SK-N-SH (cell line): ENCODE measurements around the gene PPP3R1. TPM values are rescaled to one million over a fixed set of nuclear protein-coding genes. Genes with fewer than 3 reads are reported as not detected.

ENCODE experiments used
- CTCF ChIA-PET: fragments of 300-600, 350-600 bp; formaldehyde crosslinking; extraction: SDS; loops from one replicate; lab custom pipeline; 2021; lab: Yijun Ruan, JAX
- POLR2A ChIA-PET: fragments of 350-600 bp; sonication (Branson Sonifier 250); formaldehyde crosslinking; extraction: SDS; loops from one replicate; lab custom pipeline; 2020; ENCODE audit warnings: antibody characterized with exemption, inconsistent platforms; lab: Yijun Ruan, JAX
- DNase-seq: peaks from one replicate; pipeline ENCODE4 v3.0.0; 2012
- H2AFZ ChIP-seq: fragments of 200-600 bp; sonication (generic); 2 replicates; pipeline ENCODE4 v1.8.1; 2016; ENCODE audit warnings: antibody characterized with exemption, mild to moderate bottlenecking, low read depth
- H3F3A ChIP-seq: fragments of 200-600 bp; sonication (generic); replicated peaks from 2 replicates; pipeline ENCODE3; 2016; ENCODE audit warnings: antibody characterized with exemption, mild to moderate bottlenecking; ENCODE audit not compliant: insufficient read depth
- H3K27ac ChIP-seq, 2 experiments: fragments of 200-500 bp in 1 of 2; fragments of 200-600 bp in 1 of 2; sonication (Bioruptor generic) in 1 of 2; sonication (generic), shearing (Covaris generic) in 1 of 2; 2 replicates each; pipeline versions ENCODE4 v1.5.1 to v1.6.1; 2014 to 2016; ENCODE audit warnings: low read depth in 2 of 2, inconsistent platforms in 1 of 2, low read length in 1 of 2, mild to moderate bottlenecking in 1 of 2, mixed read lengths in 1 of 2
- H3K27me3 ChIP-seq: fragments of 200-600 bp; sonication (generic), shearing (Covaris generic); 2 replicates; pipeline ENCODE4 v1.6.1; 2016; ENCODE audit warnings: mixed run types; ENCODE audit not compliant: insufficient read depth
- H3K36me3 ChIP-seq, 2 experiments: fragments of 200-500 bp in 1 of 2; fragments of 200-600 bp in 1 of 2; sonication (Bioruptor generic) in 1 of 2; sonication (generic) in 1 of 2; replicated peaks in 1 of 2; 2 replicates each; pipeline versions ENCODE3 to v1.5.1; 2014 to 2016; ENCODE audit warnings: low read length in 1 of 2, mild to moderate bottlenecking in 1 of 2; ENCODE audit not compliant: insufficient read depth in 2 of 2, control insufficient read depth in 1 of 2
- H3K4me1 ChIP-seq, 2 experiments: fragments of 200-500 bp in 1 of 2; fragments of 200-600 bp in 1 of 2; sonication (Bioruptor generic) in 1 of 2; sonication (generic), shearing (Covaris generic) in 1 of 2; 2 replicates each; pipeline versions ENCODE4 v1.5.1 to v1.6.1; 2014 to 2016; ENCODE audit warnings: low read depth in 1 of 2, low read length in 1 of 2, mixed run types in 1 of 2; ENCODE audit not compliant: insufficient read depth in 2 of 2, control insufficient read depth in 1 of 2
- H3K4me2 ChIP-seq: fragments of 200-600 bp; sonication (generic), shearing (Covaris generic); 2 replicates; pipeline ENCODE4 v1.6.1; 2017; ENCODE audit warnings: mixed run types
- H3K4me3 ChIP-seq, 2 experiments: fragments of 200-500 bp in 1 of 2; fragments of 200-600 bp in 1 of 2; sonication (Bioruptor generic) in 1 of 2; sonication (generic), shearing (Covaris generic) in 1 of 2; 2 replicates each; pipeline versions ENCODE4 v1.5.1 to v1.8.1; 2014 to 2016; ENCODE audit warnings: low read depth in 2 of 2, inconsistent platforms in 1 of 2, low read length in 1 of 2, mild to moderate bottlenecking in 1 of 2, mixed read lengths in 1 of 2, moderate library complexity in 1 of 2
- H3K79me2 ChIP-seq: fragments of 200-600 bp; sonication (generic); 2 replicates; pipeline ENCODE4 v1.8.1; 2017; ENCODE audit warnings: mild to moderate bottlenecking; ENCODE audit not compliant: insufficient read depth
- H3K9ac ChIP-seq: fragments of 200-600 bp; sonication (generic); 2 replicates; pipeline ENCODE4 v1.6.1; 2017; ENCODE audit warnings: mixed run types
- H3K9me2 ChIP-seq: fragments of 200-600 bp; sonication (generic); 2 replicates; pipeline ENCODE4 v1.6.1; 2017; ENCODE audit warnings: mixed run types
- H3K9me3 ChIP-seq: fragments of 200-600 bp; sonication (generic); 2 replicates; pipeline ENCODE4 v1.6.1; 2017; ENCODE audit warnings: mixed run types, mild to moderate bottlenecking, moderate library complexity
- H4K20me1 ChIP-seq: fragments of 200-600 bp; sonication (generic); 2 replicates; pipeline ENCODE4 v1.6.1; 2017; ENCODE audit warnings: mild to moderate bottlenecking, mixed run types; ENCODE audit not compliant: insufficient read depth
- CHD2 ChIP-seq: fragments of 150-350 bp; IDR thresholded peaks from 2 replicates; pipeline ENCODE4 v1.6.1; 2018; ENCODE audit warnings: low read length; ENCODE audit not compliant: partially characterized antibody
- CTCF ChIP-seq: fragments of 200-600 bp; sonication (generic); IDR thresholded peaks from 2 replicates; pipeline ENCODE4 v1.6.1; 2017; ENCODE audit warnings: antibody characterized with exemption, mild to moderate bottlenecking, moderate library complexity
- ELF1 ChIP-seq: IDR thresholded peaks from 2 replicates; pipeline ENCODE4 v1.4.0; 2012
- EZH2phosphoT487 ChIP-seq: fragments of 200-600 bp; sonication (generic); IDR thresholded peaks from 2 replicates; pipeline ENCODE4 v1.6.1; 2017; ENCODE audit warnings: low read depth, mixed run types, mild to moderate bottlenecking, antibody characterized with exemption, moderate library complexity, borderline replicate concordance
- FOSL2 ChIP-seq: IDR thresholded peaks from 2 replicates; pipeline ENCODE4 v1.4.0; 2012; ENCODE audit warnings: low read depth, mild to moderate bottlenecking, moderate library complexity, borderline replicate concordance
- FOXJ3 ChIP-seq: sonication (generic); formaldehyde crosslinking; IDR thresholded peaks from 2 replicates; pipeline ENCODE4 v1.5.1; 2020; ENCODE audit warnings: mild to moderate bottlenecking, missing genetic modification reagents
- FOXM1 ChIP-seq: IDR thresholded peaks from 2 replicates; pipeline ENCODE4 v1.4.0; 2012; ENCODE audit warnings: low read depth, mild to moderate bottlenecking
- GABPA ChIP-seq: IDR thresholded peaks from 2 replicates; pipeline ENCODE4 v1.4.0; 2012; ENCODE audit warnings: low read depth, mild to moderate bottlenecking
- GATA2 ChIP-seq: sonication (generic); formaldehyde crosslinking; IDR thresholded peaks from 2 replicates; pipeline ENCODE4 v1.5.0; 2020; ENCODE audit warnings: mild to moderate bottlenecking, missing genetic modification reagents
- IRF3 ChIP-seq: fragments of 150-350 bp; IDR thresholded peaks from 2 replicates; pipeline ENCODE4 v1.6.1; 2016; ENCODE audit warnings: mild to moderate bottlenecking, low read depth, low read length
- JUND ChIP-seq: IDR thresholded peaks from 2 replicates; pipeline ENCODE4 v1.4.0; 2012
- MAX ChIP-seq: IDR thresholded peaks from 2 replicates; pipeline ENCODE4 v1.4.0; 2012; ENCODE audit warnings: low read depth
- PBX3 ChIP-seq: IDR thresholded peaks from 2 replicates; pipeline ENCODE4; 2012
- RAD21 ChIP-seq: IDR thresholded peaks from 2 replicates; pipeline ENCODE4 v1.6.1; 2012; ENCODE audit warnings: mild to moderate bottlenecking, low read length
- TAF1 ChIP-seq: IDR thresholded peaks from 2 replicates; pipeline ENCODE4 v1.6.1; 2012; ENCODE audit warnings: low read depth, mild to moderate bottlenecking, low read length, moderate library complexity, borderline replicate concordance
- TEAD4 ChIP-seq: IDR thresholded peaks from 2 replicates; pipeline ENCODE4 v1.4.0; 2012; ENCODE audit warnings: mild to moderate bottlenecking, borderline replicate concordance; ENCODE audit not compliant: insufficient read depth
- YY1 ChIP-seq: IDR thresholded peaks from 2 replicates; pipeline ENCODE4 v1.4.0; 2012; ENCODE audit warnings: low read depth, mild to moderate bottlenecking
- ZBTB33 ChIP-seq: IDR thresholded peaks from 2 replicates; pipeline ENCODE4 v1.4.0; 2012; ENCODE audit warnings: low read depth, borderline replicate concordance
- WGBS: methylation state at CpG from one replicate; pipeline ENCODE4 v1.1.6; 2017; ENCODE audit warnings: low lambda C conversion rate; 5-methylcytosine and 5-hydroxymethylcytosine counted together
- polyA plus RNA-seq, 3 experiments: library from polyadenylated mRNA; depleted of rRNA; stranded (reverse); fragments of >200 nt; gene quantifications; 2 replicates each; pipeline ENCODE4 v1.2.3, GENCODE V29; 2012

PPP3R1 gene
- polyA plus RNA-seq, 1 of the 3 experiments (the other 2 are of a cell fraction) = 12.0 TPM

GRCh38 chr2:68287580-68288441 is 35.5 kb upstream of the PPP3R1 start:
- Histone ChIP-seq H3K4me1 (peaks cover 0 to 5% of the 10 kb centered on the region in 2 experiments; a peak in 2 of 4 replicates), H3F3A (peaks cover 7% of the 10 kb centered on the region), H3K4me2 (no peak overlapping the region), H3K9ac (no peak overlapping the region), H3K4me3 (no peak overlapping the region), H3K27ac (no peak overlapping the region), H3K36me3 (peaks cover 0 to 7% of the 10 kb centered on the region in 2 experiments), H4K20me1 (no peaks in the 10 kb centered on the region), H2AFZ (no peak overlapping the region), H3K9me3 (no peaks in the 10 kb centered on the region), H3K27me3 (no peaks in the 10 kb centered on the region), H3K79me2 (no peaks in the 10 kb centered on the region), H3K9me2 (no peaks in the 10 kb centered on the region)
- no peak for TF ChIP-seq YY1
- POLR2A ChIA-PET = no interaction called here
- DNase-seq = no peak
- 76% methylated on average over 10 of the region's 10 CpGs for WGBS
- CTCF ChIA-PET = no interaction called here

GRCh38 chr2:68284896-68285295 is 32.6 kb upstream of the PPP3R1 start:
- H3F3A ChIP-seq = peaks cover 7% of the 10 kb centered on the region
- ChIA-PET CTCF (interaction anchor here (1.0 to 5.7 kb wide), 8 partner anchors 9 to 163 kb away, joined by 3 to 76 read pairs (median 6); no protein-coding TSS in a partner anchor), POLR2A (no interaction called here)
- H3K4me3 ChIP-seq = no peak overlapping the region
- peak; percentile 17 for DNase-seq
- H2AFZ ChIP-seq = no peak overlapping the region
- H3K9me3 ChIP-seq = no peaks in the 10 kb centered on the region
- no peak overlapping the region for H3K9ac ChIP-seq
- H3K36me3 ChIP-seq = peaks cover 0 to 3% of the 10 kb centered on the region in 2 experiments
- H3K27me3 ChIP-seq = no peaks in the 10 kb centered on the region
- H4K20me1 ChIP-seq = no peaks in the 10 kb centered on the region
- TF ChIP-seq FOXJ3 = no peak
- TF ChIP-seq PBX3 = no peak
- TF ChIP-seq ZBTB33 = no peak
- TF ChIP-seq TAF1 = no peak
- no peak for TF ChIP-seq CTCF
- no peak for TF ChIP-seq MAX
- TF ChIP-seq IRF3 = no peak
- TF ChIP-seq GABPA = no peak
- TF ChIP-seq YY1 = no peak
- no peak for TF ChIP-seq FOSL2
- no peak for TF ChIP-seq RAD21
- TF ChIP-seq JUND = no peak
- no peak for TF ChIP-seq EZH2phosphoT487
- no peak for TF ChIP-seq TEAD4
- no peak for TF ChIP-seq GATA2
- TF ChIP-seq FOXM1 = no peak
- TF ChIP-seq ELF1 = no peak
- TF ChIP-seq CHD2 = no peak
- TF ChIP-seq, all 33 proteins: peak for 0
- peaks cover 0 to 5% of the 10 kb centered on the region in 2 experiments; a peak in 2 of 4 replicates for H3K4me1 ChIP-seq
- WGBS = 82% methylated on average over 3 of the region's 3 CpGs
- H3K27ac ChIP-seq = no peak overlapping the region
- H3K9me2 ChIP-seq = no peaks in the 10 kb centered on the region
- no peak overlapping the region for H3K4me2 ChIP-seq
- H3K79me2 ChIP-seq = no peaks in the 10 kb centered on the region
